Activated naive CD4-positive, alpha-beta T cell treated with anti-CD3 and anti-CD28 coated beads, Interleukin-2, amount 10 ng/mL, durations not matched to agents 5 hours and 36 hours (primary cell): ENCODE results near the gene IFT22. TPM values are rescaled to one million over a fixed set of nuclear protein-coding genes. Genes with fewer than 3 reads are reported as not detected.

Source experiments
- total RNA-seq, 2 experiments: library from RNA; stranded (reverse); gene quantifications; one replicate each; pipeline ENCODE4 v1.2.3, GENCODE V29; 2021

IFT22 gene
- 1 to 10 TPM; 8.5 to 8.7 TPM for total RNA-seq

DNA sequence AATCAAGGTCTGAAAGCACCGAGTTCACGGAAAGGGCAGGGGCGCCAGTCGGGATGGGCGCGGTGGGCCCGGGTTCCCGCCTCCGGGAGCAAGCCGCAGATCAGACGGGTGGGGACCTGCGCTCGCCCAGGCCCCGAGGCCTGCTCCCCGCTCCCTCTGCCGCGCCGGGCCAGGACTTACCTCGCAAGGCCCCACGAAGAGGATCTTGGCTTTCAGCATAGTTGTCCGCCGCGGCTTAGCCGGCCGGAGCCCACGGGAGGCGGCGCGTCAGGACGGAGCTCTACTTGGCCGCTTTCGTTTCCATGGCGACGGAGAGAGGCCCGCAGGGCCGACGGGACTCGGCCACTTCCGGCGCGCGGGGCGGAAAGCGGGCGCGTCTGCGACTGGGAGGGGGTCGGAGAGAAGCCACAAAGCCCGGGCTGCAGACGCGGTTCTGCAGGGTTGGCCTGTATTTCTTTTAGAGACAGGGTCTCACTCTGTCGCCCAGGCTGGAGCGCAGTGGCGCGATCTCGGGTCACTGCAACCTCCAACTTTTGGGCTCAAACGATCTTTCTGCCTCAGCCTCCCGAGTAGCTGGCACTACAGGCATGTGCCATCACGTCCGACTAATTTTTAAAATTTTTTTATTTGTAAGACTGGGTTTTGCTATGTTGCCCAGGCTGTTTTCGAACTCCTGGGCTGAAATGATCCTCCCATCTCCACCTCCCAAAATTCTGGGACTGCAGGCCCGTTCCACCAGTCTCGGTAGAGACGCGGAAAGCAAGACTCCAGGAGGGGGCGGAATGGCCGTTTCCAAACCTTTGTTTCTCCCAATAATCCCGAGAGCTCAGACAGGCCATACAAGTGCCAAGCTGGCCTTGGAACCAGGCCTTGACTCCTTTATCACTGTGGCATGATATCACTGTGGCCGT, at the start of gene IFT22:
TSS of gene IFT22 (minus strand) at position 322 of the 911 bp plus-strand sequence. CDS start at position 219, 103 bp downstream.

DNA sequence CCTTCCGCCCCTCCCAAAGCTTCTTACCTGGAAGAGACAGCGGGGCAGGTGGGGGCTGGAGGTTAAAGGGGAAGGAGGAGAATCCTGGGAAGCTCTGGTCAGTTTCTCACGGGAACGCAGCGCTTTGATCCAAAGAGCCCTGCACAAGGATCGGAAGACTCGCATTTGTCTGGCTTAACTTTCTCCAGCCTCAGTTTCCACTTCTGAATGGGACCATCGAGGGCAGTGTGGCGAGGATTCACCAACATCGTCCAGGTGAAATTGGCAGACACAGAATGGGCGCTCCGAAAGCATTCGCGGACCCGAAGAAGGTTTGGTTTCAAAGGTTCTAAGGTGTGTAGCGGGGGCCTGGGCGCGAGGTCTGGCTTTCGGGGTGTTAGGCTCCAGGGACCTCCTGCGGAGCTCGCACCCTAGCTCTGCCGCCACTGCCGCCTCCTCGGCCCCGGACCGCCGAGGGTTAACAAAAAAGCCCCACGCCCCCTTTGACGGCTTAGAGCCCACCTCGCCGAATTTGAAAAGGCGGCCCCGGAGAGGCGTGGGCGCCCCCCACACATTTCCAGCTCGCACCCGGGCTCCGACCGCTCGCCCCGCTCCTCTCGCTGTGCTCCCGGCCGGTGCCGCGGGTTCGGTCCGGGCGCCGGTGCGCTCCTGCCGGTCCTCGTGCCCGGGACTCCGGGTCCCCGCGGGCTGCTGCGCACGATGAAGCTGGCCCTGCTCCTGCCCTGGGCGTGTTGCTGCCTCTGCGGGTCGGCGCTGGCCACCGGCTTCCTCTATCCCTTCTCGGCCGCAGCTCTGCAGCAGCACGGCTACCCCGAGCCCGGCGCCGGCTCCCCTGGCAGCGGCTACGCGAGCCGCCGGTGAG, 41.0 kb upstream of the IFT22 start, which contains the start of gene COL26A1:
TSS of gene COL26A1 (plus strand) at position 542 of the 862 bp plus-strand sequence. CDS start at position 700, 158 bp downstream.

Other genes starting within 250 kb of the IFT22 start
- 10 to 100 TPM; 51.8 to 54.3 TPM for gene TRIM56, start 236.3 kb downstream of the IFT22 start, total RNA-seq
- under 1 TPM; 0.18 to 0.22 TPM for gene SERPINE1, start 194.7 kb downstream of the IFT22 start, total RNA-seq
- 10 to 100 TPM; 32.1 to 40.8 TPM for gene AP1S1, start 167.3 kb downstream of the IFT22 start, total RNA-seq
- under 1 TPM; 0.14 to 0.25 TPM for gene VGF, start 156.2 kb downstream of the IFT22 start, total RNA-seq
- gene NAT16, start 141.5 kb downstream of the IFT22 start, total RNA-seq, result not detected
- under 1 TPM in 1 of 2 experiments, not detected in 1; 0.18 TPM for gene MOGAT3, start 120.8 kb downstream of the IFT22 start, total RNA-seq
- gene PLOD3, start 104.2 kb downstream of the IFT22 start, total RNA-seq, result 10 to 100 TPM; 68.7 to 73.0 TPM
- 10 to 100 TPM; 62.6 to 62.7 TPM for gene ZNHIT1, start 103.6 kb downstream of the IFT22 start, total RNA-seq
- 10 to 100 TPM; 23.8 to 24.1 TPM for gene CLDN15, start 84.0 kb downstream of the IFT22 start, total RNA-seq
- 100 to 1,000 TPM; 121 to 122 TPM for gene FIS1, start 76.7 kb downstream of the IFT22 start, total RNA-seq
- not detected for gene COL26A1, start 41.1 kb upstream of the IFT22 start, total RNA-seq